NOMO-1 (cell line): ENCODE measurements around the gene VSIR.
A peak's percentile ranks its signal among the peaks of the same experiment; 100 is the strongest.

Experiments
- DNase-seq, 2 experiments: peaks; one replicate each; lab custom pipeline; 2025; ENCODE audit not compliant: unreplicated experiment in 2 of 2; lab: John Stamatoyannopoulos, UW

Gene VSIR

DNA sequence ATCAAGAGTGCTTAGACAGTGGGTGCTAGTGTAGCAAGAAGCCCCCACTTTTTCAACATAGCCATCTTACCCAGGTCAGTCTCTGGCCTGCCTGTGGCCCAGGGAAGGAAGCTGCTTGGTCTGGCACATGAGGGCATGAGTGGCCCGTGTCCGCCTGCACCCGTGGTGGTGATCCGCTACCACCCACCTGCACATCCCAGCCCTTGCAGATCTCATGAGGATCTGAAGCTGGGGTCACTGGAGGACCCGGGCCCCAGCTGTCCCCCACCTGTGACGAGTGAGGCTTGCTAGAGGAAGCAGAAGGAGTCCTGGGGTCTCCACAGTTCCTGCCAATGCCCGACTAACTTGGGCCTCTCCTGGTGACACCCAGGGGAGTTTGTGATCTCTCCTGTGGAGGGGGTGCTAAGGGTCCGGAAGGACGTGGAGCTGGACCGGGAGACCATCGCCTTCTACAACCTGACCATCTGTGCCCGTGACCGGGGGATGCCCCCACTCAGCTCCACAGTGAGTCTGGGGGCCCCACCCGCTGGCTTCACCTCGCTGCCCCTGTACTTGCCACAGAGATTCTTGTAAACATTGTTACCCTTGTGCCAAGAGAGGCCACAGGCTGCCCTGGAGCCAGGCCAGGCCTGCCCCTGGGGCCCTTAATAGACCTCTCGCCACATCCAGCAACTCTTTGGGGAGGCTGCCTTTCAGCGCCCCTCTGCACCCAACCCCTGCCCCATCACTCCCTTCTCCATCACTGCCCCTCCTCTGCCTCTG is 10.8 kb upstream of the VSIR start:
- no peak for DNase-seq

DNA sequence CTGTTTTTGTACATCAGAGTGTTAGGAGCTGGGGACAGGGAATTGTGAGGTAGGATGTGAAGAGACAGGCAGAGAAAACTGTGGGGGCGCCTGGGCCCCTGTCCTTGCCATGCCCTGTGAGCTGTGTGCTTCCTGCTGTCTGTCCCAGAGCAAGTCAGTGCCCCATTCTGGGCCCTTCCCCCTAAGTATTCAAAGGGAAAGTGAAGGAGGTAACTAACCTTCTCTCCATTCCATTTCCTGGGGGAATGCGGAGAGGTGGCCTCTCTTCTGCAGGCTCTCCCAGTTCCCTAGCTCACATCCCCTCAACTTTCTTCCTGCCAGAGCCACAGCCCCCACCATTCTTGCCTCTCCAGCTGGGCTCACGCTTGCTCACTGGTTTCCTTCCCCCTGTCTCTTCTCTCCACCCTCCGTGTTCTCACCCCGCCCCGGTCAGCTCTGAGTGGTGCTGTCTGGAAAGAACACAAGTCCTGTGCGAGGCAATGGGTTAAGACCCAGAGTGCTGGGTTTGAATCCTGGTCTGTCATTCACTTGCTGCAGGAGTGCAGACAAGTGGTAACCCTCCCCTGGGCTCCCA is 9.7 kb upstream of the VSIR start:
- peak in 1 of 2 experiments; percentile 14 for DNase-seq

DNA sequence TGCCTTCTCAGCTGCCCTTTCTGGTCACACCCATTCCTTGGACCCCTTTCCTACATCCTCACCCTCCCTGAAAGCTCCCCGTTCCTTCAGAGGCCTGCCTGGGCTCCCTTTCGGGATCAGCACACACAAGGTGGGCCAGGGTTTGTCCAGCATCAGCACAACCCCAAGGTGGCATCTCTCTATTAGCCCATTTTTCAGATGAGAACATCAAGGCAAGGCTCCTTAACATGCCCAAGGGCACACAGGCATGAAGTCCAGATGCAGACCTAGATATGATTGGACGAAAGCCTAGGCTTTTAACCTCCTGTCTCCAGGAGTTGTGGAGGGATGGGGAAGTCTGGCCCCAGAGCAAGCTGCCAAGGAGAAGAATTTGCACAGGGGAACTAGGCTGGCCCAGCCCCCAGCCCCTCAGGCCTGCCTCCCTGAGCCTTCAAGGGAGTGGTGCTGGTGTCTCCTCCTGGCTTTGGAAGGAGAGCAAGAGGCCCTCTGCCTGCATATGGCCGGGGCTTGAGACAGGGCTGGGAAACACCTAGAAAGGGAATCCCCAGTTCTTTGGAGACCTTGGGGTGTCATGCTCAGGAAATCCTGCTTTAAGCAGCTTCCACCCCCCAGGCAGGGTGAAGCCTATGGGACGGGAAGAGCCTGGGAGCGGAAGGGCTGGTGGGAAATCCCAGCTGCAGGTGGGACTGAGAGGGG is 9.0 kb upstream of the VSIR start:
- DNase-seq = no peak

GRCh38 chr10:71780719-71781118 is 7.4 kb upstream of the VSIR start:
- no peak for DNase-seq

- no peak for DNase-seq
These were observed 6.8 kb upstream of the VSIR start for GRCh38 chr10:71780156-71780555.

- no peak for DNase-seq
These were observed 6.3 kb upstream of the VSIR start for GRCh38 chr10:71779641-71780040.

- DNase-seq = peak in 1 of 2 experiments; percentile 6
These were observed 4.9 kb upstream of the VSIR start for GRCh38 chr10:71778071-71778825.

DNA sequence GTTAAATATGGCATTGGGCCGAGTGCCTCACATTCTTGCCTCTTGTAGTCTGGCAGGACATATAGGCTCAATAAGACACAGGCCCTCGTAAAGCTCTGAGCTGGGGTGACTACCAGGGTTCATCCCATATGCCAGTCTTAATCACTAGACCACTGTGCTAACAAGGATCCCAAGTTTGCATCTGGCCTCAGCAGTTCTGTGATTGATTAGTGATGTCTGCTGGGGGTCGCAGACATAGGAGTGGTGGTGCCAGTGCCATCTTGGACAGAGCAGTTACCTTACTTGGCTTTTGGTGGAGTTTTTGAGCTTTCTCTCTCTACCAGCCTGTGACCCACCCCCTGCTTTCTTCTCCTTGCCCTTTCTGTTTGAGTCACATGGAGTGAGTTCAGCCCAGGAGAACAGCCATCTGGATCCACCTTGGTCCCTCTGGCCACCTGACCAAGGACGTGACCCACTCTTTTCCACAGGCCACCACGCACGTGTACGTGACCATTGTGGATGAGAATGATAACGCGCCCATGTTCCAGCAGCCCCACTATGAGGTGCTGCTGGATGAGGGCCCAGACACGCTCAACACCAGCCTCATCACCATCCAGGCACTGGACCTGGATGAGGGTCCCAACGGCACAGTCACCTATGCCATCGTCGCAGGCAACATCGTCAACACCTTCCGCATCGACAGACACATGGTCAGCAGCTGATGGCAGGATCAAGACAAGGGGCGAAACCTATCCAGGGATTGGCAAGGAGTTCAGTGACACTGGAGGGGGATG is 4.1 kb upstream of the VSIR start:
- DNase-seq = no peak

GRCh38 chr10:71776481-71776925 is 3.2 kb upstream of the VSIR start:
- peak; percentile 47 to 69 for DNase-seq

GRCh38 chr10:71774916-71775702 is 1.8 kb upstream of the VSIR start:
- DNase-seq = peak; percentile 92 to 95

DNA sequence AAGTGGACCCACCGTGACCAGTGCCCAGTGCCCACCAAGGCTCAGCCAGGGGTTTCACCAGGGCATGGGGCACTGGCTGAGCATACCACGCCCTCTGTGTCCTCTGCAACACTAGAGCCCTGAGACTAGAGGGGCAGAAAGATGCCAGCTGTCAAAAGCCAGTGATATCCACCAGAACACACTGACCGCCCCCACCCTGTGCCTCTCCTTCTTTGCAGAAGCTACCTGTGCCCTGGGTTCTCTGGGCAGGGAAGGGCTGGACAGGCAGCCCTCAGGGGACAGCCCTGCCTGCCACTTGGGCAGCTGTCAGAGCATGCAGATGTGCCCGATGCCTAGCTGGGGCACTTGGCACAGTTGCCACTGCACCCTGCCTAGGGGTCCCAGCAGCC is 494 bp downstream of the VSIR start:
- DNase-seq = no peak

DNA sequence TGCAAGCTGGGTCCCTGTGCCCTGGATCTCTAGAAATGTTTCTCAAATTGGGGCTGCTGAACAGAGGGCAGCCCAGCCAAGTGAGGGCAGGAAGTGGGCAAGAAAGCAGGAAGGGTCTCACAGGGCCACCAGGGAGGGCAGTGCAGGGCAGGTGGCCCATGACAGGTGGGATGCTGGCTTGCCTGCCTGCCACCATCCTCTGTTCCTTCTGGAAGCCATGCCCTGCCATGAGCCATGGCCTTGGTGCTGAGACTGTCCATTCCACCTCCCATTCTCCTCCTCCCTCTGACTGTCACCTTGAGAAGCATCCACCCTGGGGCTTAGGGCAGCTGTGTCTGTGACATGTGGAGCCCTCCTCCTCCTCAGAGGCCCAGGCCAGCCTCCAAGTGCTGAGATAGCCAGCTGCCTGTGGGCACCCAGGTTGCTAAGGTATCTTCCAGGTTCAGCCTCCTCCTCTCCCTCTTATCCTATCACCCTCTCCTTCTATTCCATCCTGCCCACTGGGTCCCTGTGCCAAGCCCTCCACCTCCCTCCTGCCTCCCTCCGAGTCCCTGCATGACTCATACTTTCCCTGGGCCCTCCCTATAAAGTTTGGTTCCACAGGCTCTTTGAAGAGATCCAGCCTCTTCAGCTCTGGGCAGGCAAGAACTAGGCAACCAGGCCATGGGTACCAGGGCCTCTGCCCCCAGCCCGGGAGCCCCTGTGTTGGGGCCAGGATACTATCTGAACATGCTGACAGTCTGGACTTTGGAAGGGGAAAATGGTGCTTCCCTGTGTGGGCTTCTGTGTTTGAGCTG is 1.3 kb downstream of the VSIR start:
- DNase-seq = peak in 1 of 2 experiments; percentile 10

GRCh38 chr10:71771204-71771603 is 2.1 kb downstream of the VSIR start:
- DNase-seq = no peak

- DNase-seq = peak in 1 of 2 experiments; percentile 17
These were observed 2.5 kb downstream of the VSIR start for GRCh38 chr10:71770789-71771188.

DNA sequence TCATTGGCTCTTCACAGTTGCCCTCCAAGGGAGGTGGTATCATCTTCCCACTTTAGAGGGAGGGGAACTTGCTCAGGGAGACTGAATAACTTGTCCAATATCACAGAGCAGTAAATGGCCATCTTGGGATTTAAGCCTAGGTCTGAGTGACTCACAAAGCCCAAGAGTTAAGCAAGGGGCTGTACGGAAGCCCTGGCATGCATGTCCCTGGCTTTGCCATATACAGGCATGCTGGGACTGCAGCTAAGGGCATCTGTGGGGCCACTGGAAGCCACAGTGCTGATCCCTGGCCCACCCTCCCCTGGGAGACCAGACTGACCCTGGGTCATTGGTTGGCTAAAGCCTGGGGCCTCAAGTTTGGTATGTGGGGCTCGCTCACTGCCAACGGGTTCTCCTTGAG is 3.1 kb downstream of the VSIR start:
- peak; percentile 25 to 42 for DNase-seq

- DNase-seq = peak in 1 of 2 experiments; percentile 22
These were observed 4.0 kb downstream of the VSIR start for GRCh38 chr10:71769279-71769823.

DNA sequence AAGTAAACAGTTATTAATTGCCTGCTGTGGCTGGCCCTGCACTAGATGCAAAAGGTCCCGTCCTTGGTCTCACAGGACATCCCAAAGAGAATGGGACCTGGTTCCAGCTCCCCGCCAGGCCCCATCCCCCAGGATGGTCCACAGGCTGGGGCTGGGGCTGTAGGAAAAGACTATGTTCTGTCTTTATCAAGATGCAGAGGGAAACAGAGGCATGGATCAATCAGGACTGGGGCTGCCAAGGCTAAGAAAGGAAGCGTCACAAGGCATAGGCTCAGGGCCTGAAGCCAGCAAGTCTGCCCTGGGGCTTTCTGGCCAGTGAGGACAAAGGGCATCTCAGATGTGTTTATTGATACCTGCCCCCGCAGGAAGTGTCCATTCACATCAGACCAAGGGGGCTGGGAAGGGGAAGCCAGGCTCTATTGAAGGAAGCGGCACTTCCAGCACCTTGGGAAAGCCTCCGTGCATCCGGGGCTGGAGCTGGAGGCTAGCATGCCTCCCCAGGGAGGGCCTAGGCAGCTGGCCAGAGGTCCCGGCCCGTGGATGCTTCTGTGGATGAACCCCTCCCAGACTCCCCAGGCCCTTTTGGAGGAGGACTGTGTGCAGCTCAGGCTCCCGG is 5.8 kb downstream of the VSIR start:
- no peak for DNase-seq
